ENCODE results near the gene CDCP2. TPM values are rescaled to one million over a fixed set of nuclear protein-coding genes. Genes with fewer than 3 reads are reported as not detected.

Gene CDCP2
- total RNA-seq, 1 donor = not detected

DNA sequence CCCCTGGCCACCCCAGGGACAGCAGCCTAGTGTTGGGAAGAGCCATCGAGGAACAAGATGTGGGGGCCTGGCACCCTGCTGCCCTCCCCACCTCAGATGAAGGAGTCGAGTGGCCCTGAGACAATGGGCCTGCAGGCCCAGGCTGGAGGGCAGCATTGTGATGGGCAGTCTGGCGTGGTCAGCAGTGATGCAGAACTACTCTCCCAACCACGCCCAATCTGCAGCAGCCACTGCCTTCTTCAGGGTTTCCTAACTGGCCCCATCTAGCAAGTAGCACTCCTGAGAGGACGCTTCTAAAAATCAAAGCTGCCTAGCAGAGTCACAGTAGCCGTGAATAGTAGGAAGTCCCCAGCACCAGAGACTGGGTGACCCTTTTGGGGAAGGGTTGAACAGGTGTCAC lies 18.5 kb downstream of the CDCP2 start:
- Histone ChIP-seq H3K27ac (ENCODE audit: low read depth, low read length) (no peak overlapping the region), H3K4me3 (ENCODE audit: insufficient read depth, low read length) (no peak overlapping the region), H3K79me2 (ENCODE audit: insufficient read depth, low read length) (no peaks in the 10 kb centered on the region), H3K4me2 (ENCODE audit: insufficient read depth, low read length) (no peak overlapping the region), H2AFZ (ENCODE audit: low read length) (no peak overlapping the region), H3K27me3 (ENCODE audit: insufficient read depth, low read length) (no peaks in the 10 kb centered on the region), H4K20me1 (ENCODE audit: insufficient read depth, low read length) (no peaks in the 10 kb centered on the region), H3K9me3 (ENCODE audit: low read depth, low read length) (no peaks in the 10 kb centered on the region), H3K4me1 (ENCODE audit: insufficient read depth, low read length) (peaks cover 11% of the 10 kb centered on the region), H3K36me3 (ENCODE audit: insufficient read depth, low read length) (no peaks in the 10 kb centered on the region)
- TF ChIP-seq, protein P1, sequence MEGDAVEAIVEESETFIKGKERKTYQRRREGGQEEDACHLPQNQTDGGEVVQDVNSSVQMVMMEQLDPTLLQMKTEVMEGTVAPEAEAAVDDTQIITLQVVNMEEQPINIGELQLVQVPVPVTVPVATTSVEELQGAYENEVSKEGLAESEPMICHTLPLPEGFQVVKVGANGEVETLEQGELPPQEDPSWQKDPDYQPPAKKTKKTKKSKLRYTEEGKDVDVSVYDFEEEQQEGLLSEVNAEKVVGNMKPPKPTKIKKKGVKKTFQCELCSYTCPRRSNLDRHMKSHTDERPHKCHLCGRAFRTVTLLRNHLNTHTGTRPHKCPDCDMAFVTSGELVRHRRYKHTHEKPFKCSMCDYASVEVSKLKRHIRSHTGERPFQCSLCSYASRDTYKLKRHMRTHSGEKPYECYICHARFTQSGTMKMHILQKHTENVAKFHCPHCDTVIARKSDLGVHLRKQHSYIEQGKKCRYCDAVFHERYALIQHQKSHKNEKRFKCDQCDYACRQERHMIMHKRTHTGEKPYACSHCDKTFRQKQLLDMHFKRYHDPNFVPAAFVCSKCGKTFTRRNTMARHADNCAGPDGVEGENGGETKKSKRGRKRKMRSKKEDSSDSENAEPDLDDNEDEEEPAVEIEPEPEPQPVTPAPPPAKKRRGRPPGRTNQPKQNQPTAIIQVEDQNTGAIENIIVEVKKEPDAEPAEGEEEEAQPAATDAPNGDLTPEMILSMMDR (IDR thresholded peaks at IDR 0.05; ENCODE audit: extremely low read depth, low read depth, low read length) = no peak
- DNase-seq (ENCODE audit: insufficient read length, low spot score, missing footprints) = peak; percentile 13

DNA sequence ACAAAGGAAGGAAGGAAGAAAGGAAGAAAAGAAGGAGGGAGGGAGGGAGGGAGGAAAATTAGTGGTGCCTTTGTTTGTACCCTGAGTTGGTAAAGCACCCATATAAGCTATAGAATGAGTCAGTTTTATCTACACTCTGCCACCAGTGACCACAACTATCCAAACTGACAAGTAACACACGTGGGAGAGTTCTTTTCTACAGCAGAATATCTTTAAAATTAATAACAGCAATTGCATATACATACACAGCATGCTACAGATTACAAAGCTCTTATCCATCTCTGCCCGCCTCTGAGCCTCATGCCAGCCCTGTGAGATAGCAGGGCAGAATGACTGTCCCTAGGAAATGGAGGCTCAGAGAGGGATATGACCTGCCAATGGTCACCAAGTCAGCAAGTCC lies 20.3 kb downstream of the CDCP2 start:
- TF ChIP-seq, protein P1 (IDR thresholded peaks at IDR 0.05; ENCODE audit: extremely low read depth, low read depth, low read length) = no peak
- Histone ChIP-seq H3K4me1 (ENCODE audit: insufficient read depth, low read length) (peaks cover 5% of the 10 kb centered on the region), H3K4me2 (ENCODE audit: insufficient read depth, low read length) (no peak overlapping the region), H2AFZ (ENCODE audit: low read length) (no peak overlapping the region), H3K27me3 (ENCODE audit: insufficient read depth, low read length) (no peaks in the 10 kb centered on the region), H4K20me1 (ENCODE audit: insufficient read depth, low read length) (no peaks in the 10 kb centered on the region), H3K27ac (ENCODE audit: low read depth, low read length) (no peak overlapping the region), H3K4me3 (ENCODE audit: insufficient read depth, low read length) (no peak overlapping the region), H3K79me2 (ENCODE audit: insufficient read depth, low read length) (no peaks in the 10 kb centered on the region), H3K9me3 (ENCODE audit: low read depth, low read length) (no peaks in the 10 kb centered on the region), H3K36me3 (ENCODE audit: insufficient read depth, low read length) (no peaks in the 10 kb centered on the region)
- peak; percentile 83 for DNase-seq (ENCODE audit: insufficient read length, low spot score, missing footprints)

DNA sequence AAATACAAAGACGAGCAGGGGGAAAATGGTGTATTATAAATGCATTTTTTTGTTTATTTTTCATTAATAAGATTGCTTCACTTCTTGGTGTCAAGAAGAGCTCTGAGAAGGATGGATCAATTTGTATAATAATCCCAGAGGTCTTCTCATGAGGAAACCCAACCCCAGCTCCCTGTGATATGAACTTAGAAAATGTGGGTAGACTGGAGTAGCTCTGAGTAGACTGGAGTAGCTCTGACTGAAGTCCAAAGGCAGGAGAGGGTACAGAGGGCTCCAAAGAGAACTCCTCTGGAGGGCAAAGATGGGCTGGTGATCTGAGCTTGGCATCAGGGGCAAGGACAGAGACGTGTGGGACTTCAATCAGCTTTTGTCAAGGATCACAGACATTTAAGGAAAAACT lies 21.4 kb downstream of the CDCP2 start:
- H3K36me3 ChIP-seq (ENCODE audit: insufficient read depth, low read length) = no peaks in the 10 kb centered on the region
- H3K27me3 ChIP-seq (ENCODE audit: insufficient read depth, low read length) = no peaks in the 10 kb centered on the region
- TF ChIP-seq, protein P1 (IDR thresholded peaks at IDR 0.05; ENCODE audit: extremely low read depth, low read depth, low read length) = no peak
- no peak overlapping the region for H3K4me2 ChIP-seq (ENCODE audit: insufficient read depth, low read length)
- H3K4me1 ChIP-seq (ENCODE audit: insufficient read depth, low read length) = no peaks in the 10 kb centered on the region
- no peaks in the 10 kb centered on the region for H3K9me3 ChIP-seq (ENCODE audit: low read depth, low read length)
- no peak overlapping the region for H3K4me3 ChIP-seq (ENCODE audit: insufficient read depth, low read length)
- no peaks in the 10 kb centered on the region for H3K79me2 ChIP-seq (ENCODE audit: insufficient read depth, low read length)
- no peak overlapping the region for H3K27ac ChIP-seq (ENCODE audit: low read depth, low read length)
- DNase-seq (ENCODE audit: insufficient read length, low spot score, missing footprints) = peak; percentile 79
- H2AFZ ChIP-seq (ENCODE audit: low read length) = no peak overlapping the region
- H4K20me1 ChIP-seq (ENCODE audit: insufficient read depth, low read length) = no peaks in the 10 kb centered on the region

DNA sequence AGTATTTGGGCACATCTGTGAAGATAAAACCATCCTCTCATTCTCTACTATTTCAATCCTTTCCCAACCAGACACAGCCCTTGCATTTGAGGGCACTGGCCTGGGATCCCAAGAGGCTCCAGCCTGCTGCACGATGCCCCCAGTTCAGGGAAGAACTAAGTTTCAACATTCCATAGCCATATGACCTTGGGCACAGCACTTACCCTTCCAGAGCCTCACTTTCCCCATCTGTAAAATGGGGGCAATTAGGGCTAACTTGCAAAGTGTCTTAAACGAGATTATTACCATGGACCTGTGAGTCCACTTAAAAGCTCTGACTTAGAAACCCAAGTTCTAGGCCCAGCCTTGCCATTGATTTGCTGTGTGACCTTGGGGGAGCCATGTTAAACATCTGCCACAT lies 22.9 kb downstream of the CDCP2 start:
- Histone ChIP-seq H3K27ac (ENCODE audit: low read depth, low read length) (no peak overlapping the region), H4K20me1 (ENCODE audit: insufficient read depth, low read length) (no peaks in the 10 kb centered on the region), H3K9me3 (ENCODE audit: low read depth, low read length) (no peaks in the 10 kb centered on the region), H2AFZ (ENCODE audit: low read length) (no peak overlapping the region), H3K4me1 (ENCODE audit: insufficient read depth, low read length) (no peaks in the 10 kb centered on the region), H3K4me3 (ENCODE audit: insufficient read depth, low read length) (no peak overlapping the region), H3K79me2 (ENCODE audit: insufficient read depth, low read length) (no peaks in the 10 kb centered on the region), H3K27me3 (ENCODE audit: insufficient read depth, low read length) (no peaks in the 10 kb centered on the region), H3K4me2 (ENCODE audit: insufficient read depth, low read length) (no peak overlapping the region), H3K36me3 (ENCODE audit: insufficient read depth, low read length) (no peaks in the 10 kb centered on the region)
- DNase-seq (ENCODE audit: insufficient read length, low spot score, missing footprints) = peak; percentile 18
- TF ChIP-seq, protein P1 (IDR thresholded peaks at IDR 0.05; ENCODE audit: extremely low read depth, low read depth, low read length) = no peak

Measured in osteoblast (primary cell).